Neural progenitor cell (in vitro differentiated cells): ENCODE data around the gene GTPBP6.

Experiments used
- CTCF ChIP-seq: fragments of 200-600 bp; sonication (generic); IDR thresholded peaks from 2 replicates; pipeline ENCODE4 v1.5.1; 2017; ENCODE audit warnings: antibody characterized with exemption, mild to moderate bottlenecking
- EZH2 ChIP-seq: fragments of 200-600 bp; sonication (generic); IDR thresholded peaks from 2 replicates; pipeline ENCODE4 v1.6.1; 2017; ENCODE audit warnings: antibody characterized with exemption, mild to moderate bottlenecking, moderate library complexity

- no peak for TF ChIP-seq CTCF
- TF ChIP-seq EZH2 = no peak
Observed at GRCh38 chrX:357035-357692, 38.6 kb upstream of the GTPBP6 start.
